GM23248 (cell line): ENCODE measurements around the gene PCBD1.

Experiments used
- EZH2 ChIP-seq: fragments of 200-600 bp; sonication (generic); IDR thresholded peaks from 2 replicates; pipeline ENCODE4 v1.6.1; 2018; ENCODE audit warnings: antibody characterized with exemption, mild to moderate bottlenecking; ENCODE audit not compliant: insufficient read depth, poor library complexity, severe bottlenecking
- EZH2phosphoT487 ChIP-seq: fragments of 200-600 bp; sonication (generic); IDR thresholded peaks from 2 replicates; pipeline ENCODE4 v1.6.1; 2018; ENCODE audit warnings: antibody characterized with exemption, moderate library complexity, mild to moderate bottlenecking, low read depth; ENCODE audit not compliant: insufficient read depth

- TF ChIP-seq EZH2phosphoT487 (no peak), EZH2 (no peak)
Observed at GRCh38 chr10:70917635-70918034, 29.3 kb upstream of the PCBD1 start.
